Activated naive CD8-positive, alpha-beta T cell (primary cell): ENCODE data around the gene MYB.

ENCODE experiments used
- H3K27ac Mint-ChIP-seq: one replicate; pipeline ENCODE4 v1.8.0; 2021; ENCODE audit warnings: mixed read lengths
- H3K27me3 Mint-ChIP-seq: one replicate; pipeline ENCODE4 v1.8.0; 2021; ENCODE audit warnings: mixed read lengths
- H3K36me3 Mint-ChIP-seq: one replicate; pipeline ENCODE4 v1.8.0; 2021; ENCODE audit warnings: mixed read lengths
- H3K4me1 Mint-ChIP-seq: one replicate; pipeline ENCODE4 v1.8.0; 2021; ENCODE audit warnings: low read depth, mixed read lengths
- H3K4me3 Mint-ChIP-seq: one replicate; pipeline ENCODE4 v1.8.0; 2021; ENCODE audit warnings: mild to moderate bottlenecking, mixed read lengths
- H3K9me3 Mint-ChIP-seq: one replicate; pipeline ENCODE4 v1.8.0; 2021; ENCODE audit warnings: low read depth, mixed read lengths

Gene MYB

DNA sequence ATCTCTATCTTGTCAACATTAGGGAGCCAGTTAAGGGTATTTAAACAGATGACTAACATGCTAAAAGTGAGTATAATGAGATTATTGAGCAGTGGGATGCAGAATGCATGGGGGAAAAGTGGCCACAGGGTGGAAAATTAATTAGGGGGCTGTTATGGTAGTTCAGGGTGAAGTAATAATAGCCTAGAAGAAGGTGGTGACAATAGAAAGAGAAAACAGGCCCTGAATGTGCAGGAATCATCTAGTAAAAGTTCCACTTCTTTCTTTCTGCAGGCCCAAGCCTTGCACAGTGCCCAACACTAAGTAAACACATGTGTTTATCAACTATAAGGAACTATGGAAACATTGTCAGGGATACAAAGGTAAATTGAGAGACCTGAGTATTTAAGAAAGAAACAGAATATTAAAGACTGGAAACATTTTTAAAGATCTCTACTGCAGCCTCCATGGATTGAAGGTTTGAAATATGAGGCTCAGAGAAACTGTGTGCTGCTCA lies 7.1 kb upstream of the MYB start:
- peaks cover 35% of the 10 kb centered on the region for H3K4me1 Mint-ChIP-seq
- H3K36me3 Mint-ChIP-seq, result no peaks in the 10 kb centered on the region
- H3K9me3 Mint-ChIP-seq, result no peaks in the 10 kb centered on the region
- no peak overlapping the region for H3K27ac Mint-ChIP-seq
- no peaks in the 10 kb centered on the region for H3K27me3 Mint-ChIP-seq
- H3K4me3 Mint-ChIP-seq, result no peak overlapping the region

DNA sequence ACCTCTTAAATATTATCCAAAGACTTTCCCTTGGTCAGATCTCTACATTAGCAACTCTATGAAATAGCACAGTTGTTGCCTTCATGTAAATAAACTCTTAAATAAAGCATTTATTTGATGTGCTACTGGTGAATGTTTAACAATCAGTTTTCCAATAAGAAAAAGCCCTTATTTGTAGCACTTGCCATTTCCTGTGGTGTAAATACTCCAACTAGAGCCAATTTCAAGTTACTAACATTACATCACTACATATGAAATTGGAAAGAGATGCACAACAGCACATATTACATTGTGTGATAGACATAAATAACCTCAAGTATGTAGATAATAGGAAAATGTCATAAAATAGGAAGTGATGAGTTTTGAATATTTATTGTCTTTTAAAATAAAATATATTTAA lies 5.0 kb upstream of the MYB start:
- Mint-ChIP-seq H3K27ac (no peak overlapping the region), H3K27me3 (no peaks in the 10 kb centered on the region), H3K4me1 (peaks cover 31% of the 10 kb centered on the region)

DNA sequence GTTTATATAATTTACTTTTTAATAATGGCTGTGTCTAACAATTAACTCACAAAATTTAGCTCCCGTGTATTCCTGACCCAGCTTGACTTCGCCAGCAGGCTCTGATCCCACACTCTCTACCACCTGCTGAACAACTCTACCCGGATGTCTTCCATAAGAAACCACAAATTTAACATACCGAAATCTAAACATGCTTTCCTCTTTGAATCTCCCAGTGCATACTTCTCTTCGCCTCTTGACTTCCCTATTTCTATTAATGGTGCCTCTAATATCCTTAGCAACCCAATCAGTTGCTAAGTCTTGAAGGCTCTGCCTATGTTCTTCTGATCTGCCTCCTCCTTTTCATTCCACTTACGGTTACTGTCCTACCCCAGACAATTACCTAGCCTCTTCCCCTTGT lies 4.6 kb upstream of the MYB start:
- Mint-ChIP-seq H3K4me3 (no peak overlapping the region), H3K9me3 (no peaks in the 10 kb centered on the region), H3K27ac (peak overlapping the region; percentile 35), H3K4me1 (peaks cover 31% of the 10 kb centered on the region), H3K27me3 (no peaks in the 10 kb centered on the region), H3K36me3 (no peaks in the 10 kb centered on the region)

More for the DNA sequence above, 5.0 kb upstream of the MYB start:
- Mint-ChIP-seq H3K36me3 (no peaks in the 10 kb centered on the region), H3K4me3 (no peak overlapping the region), H3K9me3 (no peaks in the 10 kb centered on the region)

DNA sequence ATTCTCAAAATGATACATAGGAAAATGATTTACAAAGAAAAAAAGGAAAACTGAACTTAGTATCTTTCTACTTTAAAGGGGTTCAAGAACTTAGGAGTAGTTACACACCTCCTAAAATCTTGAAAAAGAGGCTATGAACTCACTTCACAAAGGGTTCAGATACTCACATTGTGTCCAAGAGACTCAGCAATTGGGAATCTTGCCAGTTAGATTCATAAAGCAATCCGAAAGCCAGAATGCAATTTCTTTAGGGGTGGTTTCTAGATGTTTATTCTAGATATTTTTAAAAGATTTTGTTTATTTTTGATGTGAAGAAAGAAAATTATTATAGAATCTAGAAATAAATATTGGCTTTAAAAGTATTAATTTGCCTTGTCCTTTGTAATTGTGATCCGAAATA lies 1.7 kb upstream of the MYB start:
- no peaks in the 10 kb centered on the region for H3K27me3 Mint-ChIP-seq
- H3K27ac Mint-ChIP-seq, result peak overlapping the region; percentile 95
- H3K36me3 Mint-ChIP-seq, result no peaks in the 10 kb centered on the region
- peaks cover 35% of the 10 kb centered on the region for H3K4me1 Mint-ChIP-seq
- H3K4me3 Mint-ChIP-seq, result peak overlapping the region; percentile 91
- no peaks in the 10 kb centered on the region for H3K9me3 Mint-ChIP-seq

DNA sequence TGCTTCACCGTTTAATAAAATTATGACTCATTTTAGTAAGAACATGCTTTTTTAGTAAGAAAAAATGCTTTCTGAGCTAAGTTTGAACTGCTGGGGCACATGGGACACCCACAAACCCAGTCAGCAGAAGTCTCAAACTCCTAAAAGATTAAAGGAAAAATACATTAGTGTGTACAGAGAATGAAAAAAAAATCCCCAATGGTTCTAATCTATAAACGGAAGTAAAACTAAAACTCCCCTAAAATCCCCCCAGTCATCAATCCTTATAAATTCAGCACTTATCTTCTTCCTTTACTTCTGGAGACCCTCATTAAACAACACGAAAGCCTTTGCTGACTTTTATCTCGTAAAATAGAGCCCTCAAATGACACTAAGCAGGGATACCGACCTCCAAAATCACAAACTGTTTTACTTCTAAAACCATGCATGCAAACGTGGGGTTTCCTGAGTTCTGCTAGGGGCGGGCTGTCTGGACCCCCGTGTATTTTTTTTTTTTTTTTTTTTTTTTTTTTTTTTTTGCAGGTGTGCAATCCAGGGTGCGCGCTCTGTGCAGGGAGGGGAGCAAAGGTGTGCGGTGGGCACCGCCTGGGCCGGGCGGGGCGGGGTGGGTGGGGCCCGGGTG lies 1.1 kb upstream of the MYB start:
- H3K4me1 Mint-ChIP-seq, result peaks cover 37% of the 10 kb centered on the region
- no peaks in the 10 kb centered on the region for H3K27me3 Mint-ChIP-seq
- peak overlapping the region; percentile 91 for H3K4me3 Mint-ChIP-seq
- H3K27ac Mint-ChIP-seq, result peak overlapping the region; percentile 95
- no peaks in the 10 kb centered on the region for H3K9me3 Mint-ChIP-seq
- H3K36me3 Mint-ChIP-seq, result no peaks in the 10 kb centered on the region

DNA sequence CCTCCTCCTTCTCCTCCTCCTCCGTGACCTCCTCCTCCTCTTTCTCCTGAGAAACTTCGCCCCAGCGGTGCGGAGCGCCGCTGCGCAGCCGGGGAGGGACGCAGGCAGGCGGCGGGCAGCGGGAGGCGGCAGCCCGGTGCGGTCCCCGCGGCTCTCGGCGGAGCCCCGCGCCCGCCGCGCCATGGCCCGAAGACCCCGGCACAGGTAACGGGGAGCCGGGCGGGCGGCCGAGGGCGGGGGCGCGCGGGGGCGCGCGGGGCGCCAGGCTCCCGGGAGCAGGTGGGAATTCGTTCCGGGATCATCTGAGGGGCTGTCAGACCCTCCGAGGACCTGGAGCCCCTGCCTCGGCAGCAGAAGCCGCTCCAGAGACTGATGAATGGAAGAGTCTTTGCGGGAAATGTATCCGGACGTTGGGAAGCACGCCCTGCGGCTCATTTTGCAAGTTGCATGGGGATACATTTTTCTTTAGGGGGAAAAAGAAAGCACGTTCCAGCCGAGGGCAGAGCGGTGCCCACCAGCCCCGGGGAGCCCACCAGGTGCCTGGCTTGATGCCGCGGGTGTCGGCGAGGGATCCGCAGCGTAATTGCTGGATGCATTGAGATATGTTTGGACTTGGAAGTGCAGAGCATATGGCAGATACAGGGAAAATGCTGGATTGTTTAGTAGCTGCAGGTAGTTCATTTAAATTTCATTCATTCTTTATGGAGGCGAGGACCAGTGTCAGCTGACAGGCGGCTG lies 394 bp downstream of the MYB start:
- Mint-ChIP-seq H3K36me3 (peaks cover 5% of the 10 kb centered on the region), H3K4me3 (peak overlapping the region; percentile 97), H3K4me1 (peaks cover 40% of the 10 kb centered on the region), H3K27me3 (no peaks in the 10 kb centered on the region), H3K9me3 (no peaks in the 10 kb centered on the region), H3K27ac (peak overlapping the region; percentile 98)

DNA sequence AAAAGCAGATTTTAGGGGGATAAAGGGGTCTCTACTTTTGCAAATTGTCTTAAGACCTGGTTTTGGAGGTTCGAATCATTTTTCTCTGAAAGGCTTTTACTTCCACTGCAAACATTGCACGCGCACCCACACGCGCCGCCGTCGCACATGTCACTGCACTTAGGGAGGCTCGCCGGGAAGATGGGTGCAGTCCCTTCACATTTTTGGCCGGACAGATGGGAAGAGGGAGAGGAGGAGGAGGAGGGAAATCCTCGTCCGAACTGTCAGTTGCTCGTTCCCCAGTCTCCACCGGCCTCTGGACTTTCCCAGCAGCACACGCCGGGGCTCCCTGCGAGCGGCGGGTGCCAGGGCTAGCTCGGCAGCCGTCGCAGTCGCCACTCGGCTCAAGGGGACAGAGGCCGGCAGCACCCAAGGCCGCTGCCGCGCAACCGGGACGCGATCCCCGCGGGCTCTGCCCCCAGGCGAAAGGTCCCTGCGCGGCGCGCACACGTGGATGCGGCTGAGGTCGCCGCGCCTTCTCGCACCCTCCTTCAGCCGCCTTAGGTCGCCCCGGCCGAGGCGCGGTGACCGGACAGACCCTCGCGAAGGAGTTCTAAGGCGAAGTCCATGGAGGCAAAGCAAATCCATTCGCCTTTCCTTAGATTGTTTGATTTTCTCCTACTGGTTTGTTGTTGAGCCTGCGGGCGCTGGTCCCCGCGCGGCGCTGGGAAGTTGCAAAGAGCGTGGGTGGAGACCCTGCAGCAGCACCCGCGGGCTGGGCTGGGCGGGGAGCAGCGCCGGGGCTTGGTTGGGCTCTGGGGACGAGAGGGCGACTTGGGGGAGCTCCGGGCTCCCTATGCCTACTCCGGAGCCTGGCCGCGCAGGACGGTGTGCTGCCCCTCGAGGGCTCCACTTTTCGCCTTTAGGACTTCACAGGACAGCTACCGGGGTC lies 1.2 kb downstream of the MYB start:
- peaks cover 5% of the 10 kb centered on the region for H3K36me3 Mint-ChIP-seq
- peak overlapping the region; percentile 98 for H3K27ac Mint-ChIP-seq
- H3K4me3 Mint-ChIP-seq, result peak overlapping the region; percentile 97
- no peaks in the 10 kb centered on the region for H3K9me3 Mint-ChIP-seq
- peaks cover 37% of the 10 kb centered on the region for H3K4me1 Mint-ChIP-seq
- H3K27me3 Mint-ChIP-seq, result no peaks in the 10 kb centered on the region

DNA sequence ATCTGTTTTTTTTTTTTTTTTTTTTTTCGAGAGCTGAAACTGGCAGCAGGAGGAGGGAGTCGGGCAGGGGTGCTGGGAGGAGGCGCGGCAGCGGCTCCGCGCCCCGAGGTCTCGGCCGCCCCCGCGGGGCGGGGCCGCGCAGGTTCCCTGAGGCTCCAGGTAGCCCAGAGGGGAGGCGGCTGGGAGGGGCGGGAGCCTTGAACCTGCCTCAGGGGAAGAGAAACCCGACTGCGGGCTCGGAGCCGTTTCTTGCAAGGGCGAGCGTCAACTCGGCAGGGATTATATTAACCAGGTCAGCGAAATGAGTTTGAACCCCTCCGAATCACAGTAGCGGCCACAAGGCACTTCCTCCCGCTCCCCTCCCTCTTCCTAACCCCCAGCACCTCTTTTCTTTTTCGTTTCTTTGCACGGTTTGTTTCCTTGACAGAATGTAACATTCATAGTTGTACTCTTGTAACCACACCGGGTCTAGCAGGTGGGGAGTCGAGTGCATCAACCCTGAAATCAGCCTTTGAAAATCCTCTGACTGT lies 2.0 kb downstream of the MYB start:
- Mint-ChIP-seq H3K9me3 (no peaks in the 10 kb centered on the region), H3K27me3 (no peaks in the 10 kb centered on the region), H3K4me1 (peaks cover 36% of the 10 kb centered on the region), H3K27ac (peak overlapping the region; percentile 99), H3K36me3 (peaks cover 7% of the 10 kb centered on the region), H3K4me3 (peak overlapping the region; percentile 97)

DNA sequence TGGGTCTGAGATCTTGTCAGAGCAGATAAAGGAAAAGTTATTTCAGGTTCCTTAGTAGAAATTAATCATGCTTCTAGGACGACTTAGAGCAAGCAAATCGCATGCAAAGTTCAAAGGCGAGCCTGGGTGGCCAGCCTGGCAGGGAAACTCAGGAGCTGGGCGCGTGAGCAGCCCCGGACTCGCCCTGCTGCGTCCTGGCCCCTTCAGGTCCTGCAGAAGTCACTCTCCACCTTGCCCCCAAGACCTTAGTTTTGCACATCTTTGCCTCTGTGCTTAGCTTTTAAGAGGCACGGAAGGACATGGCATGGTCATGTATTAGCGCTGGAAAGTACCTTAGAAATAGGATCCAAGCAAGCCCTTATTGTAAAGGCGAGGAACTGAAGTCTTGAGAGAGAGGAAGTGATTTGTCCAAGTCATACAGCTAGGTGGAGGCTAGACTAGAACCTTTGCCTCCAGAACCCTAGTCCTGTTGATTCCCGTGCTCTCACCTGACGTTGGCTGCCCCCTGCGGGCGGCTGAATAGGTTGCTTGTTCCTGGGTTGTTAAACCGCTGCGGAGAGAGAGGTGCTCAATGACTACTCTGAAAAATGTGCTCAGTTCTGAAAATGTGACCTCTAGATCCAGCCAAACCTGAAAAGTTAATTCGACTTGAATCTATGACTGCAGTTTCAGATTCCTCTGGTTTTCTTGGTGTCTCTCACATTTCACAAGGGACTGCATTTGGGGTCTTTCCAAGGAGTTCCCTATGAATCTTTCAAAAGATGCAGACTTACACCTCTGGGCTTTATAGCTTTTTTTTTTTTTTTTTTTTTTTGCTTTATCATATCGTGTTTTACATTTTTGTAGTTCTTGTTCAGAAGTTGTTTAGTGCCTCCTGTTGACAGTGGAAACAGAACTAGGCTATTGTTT lies 2.7 kb downstream of the MYB start:
- H3K4me1 Mint-ChIP-seq, result peaks cover 34% of the 10 kb centered on the region
- peaks cover 9% of the 10 kb centered on the region for H3K36me3 Mint-ChIP-seq
- H3K9me3 Mint-ChIP-seq, result no peaks in the 10 kb centered on the region
- peak overlapping the region; percentile 97 for H3K4me3 Mint-ChIP-seq
- no peaks in the 10 kb centered on the region for H3K27me3 Mint-ChIP-seq
- peak overlapping the region; percentile 99 for H3K27ac Mint-ChIP-seq

DNA sequence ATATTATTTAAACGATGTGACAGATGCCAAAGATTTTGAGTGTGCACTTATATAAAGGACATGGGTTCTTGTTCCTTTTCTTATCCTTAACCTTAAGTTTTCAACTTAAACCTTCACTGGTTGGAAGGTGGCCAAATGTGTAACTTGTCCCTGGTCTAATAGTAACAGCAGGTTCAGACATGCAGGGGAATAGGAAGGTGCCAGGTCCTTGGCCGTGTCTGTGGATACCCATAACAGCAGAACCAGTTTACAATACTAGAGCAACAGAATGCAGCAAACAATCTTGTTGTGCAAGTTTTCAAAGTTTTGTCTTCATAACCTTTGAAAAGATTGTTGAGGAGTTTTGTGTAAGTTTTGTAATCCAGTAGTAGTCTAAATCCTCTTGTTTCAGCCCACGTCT lies 4.4 kb downstream of the MYB start:
- peak overlapping the region; percentile 78 for H3K27ac Mint-ChIP-seq
- peak overlapping the region; percentile 33 for H3K4me3 Mint-ChIP-seq
- H3K36me3 Mint-ChIP-seq, result peaks cover 21% of the 10 kb centered on the region
- H3K9me3 Mint-ChIP-seq, result no peaks in the 10 kb centered on the region
- no peaks in the 10 kb centered on the region for H3K27me3 Mint-ChIP-seq
- H3K4me1 Mint-ChIP-seq, result peaks cover 23% of the 10 kb centered on the region

DNA sequence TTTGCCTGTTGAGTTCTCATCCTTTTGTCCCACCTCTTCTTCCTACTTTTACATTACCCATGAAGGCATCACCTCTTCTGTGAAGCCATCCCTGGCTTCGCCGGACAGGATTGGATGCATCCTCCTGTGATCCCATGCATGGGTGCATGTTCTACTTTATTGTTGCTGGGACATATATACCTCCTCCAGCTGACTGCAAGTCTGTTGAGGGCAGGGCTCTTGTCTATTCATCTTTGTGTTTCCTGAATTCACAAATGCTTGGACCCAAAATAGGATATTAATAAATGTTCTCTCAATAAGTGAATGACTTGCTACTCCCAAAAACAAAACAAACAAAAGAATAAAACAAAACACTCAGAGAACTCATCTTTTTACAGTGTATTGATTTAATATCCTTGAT lies 5.1 kb downstream of the MYB start:
- Mint-ChIP-seq H3K27ac (peak overlapping the region; percentile 64), H3K27me3 (no peaks in the 10 kb centered on the region), H3K4me3 (peak overlapping the region; percentile 17), H3K36me3 (peaks cover 21% of the 10 kb centered on the region), H3K4me1 (peaks cover 23% of the 10 kb centered on the region), H3K9me3 (no peaks in the 10 kb centered on the region)

DNA sequence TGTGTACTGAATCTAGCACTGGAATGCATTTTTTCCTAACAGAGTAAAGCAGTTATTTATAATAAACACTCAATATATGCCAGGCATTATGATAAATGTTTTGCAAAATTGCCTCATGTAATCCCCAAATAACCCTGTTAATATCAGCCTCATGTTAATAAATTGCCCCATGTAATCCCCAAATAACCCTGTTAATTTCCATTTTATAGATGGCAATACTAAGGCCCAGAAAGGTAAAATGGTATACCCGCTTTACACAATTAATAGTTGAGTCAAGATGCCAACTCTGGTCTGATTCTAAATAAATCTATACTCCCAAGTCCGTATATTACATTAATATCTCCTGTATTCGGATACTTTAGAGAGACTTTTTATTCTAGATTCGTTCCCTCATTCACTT lies 6.3 kb downstream of the MYB start:
- Mint-ChIP-seq H3K27ac (no peak overlapping the region), H3K36me3 (peaks cover 27% of the 10 kb centered on the region)

DNA sequence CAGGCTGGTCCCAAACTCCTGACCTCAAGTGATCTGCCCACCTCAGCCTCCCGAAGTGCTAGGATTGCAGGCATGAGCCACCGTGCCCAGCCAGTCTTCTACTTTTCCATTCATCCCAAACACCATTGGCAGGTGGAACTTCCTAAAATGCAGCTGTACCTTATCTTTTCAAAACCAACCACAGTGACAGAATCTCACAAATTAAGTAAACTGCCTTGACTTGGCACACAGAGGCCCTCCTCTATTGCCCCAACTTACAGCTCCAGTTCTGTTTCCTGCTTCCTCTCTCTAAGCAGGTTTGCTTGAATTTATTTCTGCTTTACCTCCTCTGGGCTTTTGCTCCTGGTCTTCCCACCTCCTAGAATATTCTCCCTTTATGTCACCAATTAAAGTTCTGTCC lies 7.6 kb downstream of the MYB start:
- Mint-ChIP-seq H3K36me3 (peaks cover 35% of the 10 kb centered on the region), H3K27ac (peak overlapping the region; percentile 3)

More for the DNA sequence above, 6.3 kb downstream of the MYB start:
- Mint-ChIP-seq H3K4me1 (peaks cover 22% of the 10 kb centered on the region), H3K9me3 (no peaks in the 10 kb centered on the region), H3K27me3 (no peaks in the 10 kb centered on the region), H3K4me3 (no peak overlapping the region)

DNA sequence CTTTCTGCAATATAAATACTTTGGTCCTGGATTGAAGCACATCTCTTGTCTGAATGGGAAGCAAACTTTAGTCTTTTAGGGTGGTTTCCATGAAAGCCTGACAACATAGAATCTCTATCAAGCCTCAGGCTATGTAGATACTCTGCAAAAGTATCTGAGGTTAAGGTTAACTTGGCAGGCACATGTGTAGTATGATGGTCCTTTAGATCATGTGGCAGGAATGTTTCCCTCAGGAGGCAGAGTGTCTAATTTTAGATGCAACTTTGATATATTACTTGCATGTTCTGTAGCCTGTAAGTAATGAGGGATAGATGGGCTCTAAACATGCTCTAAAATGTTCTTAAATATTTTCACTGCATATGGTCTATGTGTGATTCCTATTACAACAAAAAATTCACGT lies 8.2 kb downstream of the MYB start:
- H3K4me1 Mint-ChIP-seq, result peaks cover 18% of the 10 kb centered on the region
- no peaks in the 10 kb centered on the region for H3K27me3 Mint-ChIP-seq
- no peak overlapping the region for H3K4me3 Mint-ChIP-seq
- H3K27ac Mint-ChIP-seq, result no peak overlapping the region
- H3K36me3 Mint-ChIP-seq, result peaks cover 40% of the 10 kb centered on the region
- no peaks in the 10 kb centered on the region for H3K9me3 Mint-ChIP-seq

More for the DNA sequence above, 7.6 kb downstream of the MYB start:
- Mint-ChIP-seq H3K4me3 (no peak overlapping the region), H3K9me3 (no peaks in the 10 kb centered on the region), H3K27me3 (no peaks in the 10 kb centered on the region), H3K4me1 (peaks cover 21% of the 10 kb centered on the region)
